Smooth muscle cell (in vitro differentiated cells): ENCODE measurements around the gene GOLGA6B. TPM values are rescaled to one million over a fixed set of nuclear protein-coding genes. Genes with fewer than 3 reads are reported as not detected.
"Not testable (repeated sequence)": the region's sequence is repeated elsewhere in the genome, so short reads cannot be mapped to it uniquely, and the experiment has no call there.

ENCODE experiments used
- DNase-seq: peaks from one replicate; lab custom pipeline; 2025; ENCODE audit not compliant: unreplicated experiment; lab: John Stamatoyannopoulos, UW
- H2AFZ ChIP-seq: fragments of 200-600 bp; sonication (generic); 2 replicates; pipeline ENCODE4 v1.6.0; 2016; ENCODE audit warnings: antibody characterized with exemption, low read depth, mild to moderate bottlenecking
- H3F3A ChIP-seq: fragments of 200-600 bp; sonication (generic); 2 replicates; pipeline ENCODE4 v1.6.0; 2017; ENCODE audit warnings: antibody characterized with exemption, low read depth
- H3K27ac ChIP-seq: fragments of 200-600 bp; sonication (generic); 2 replicates; pipeline ENCODE4 v1.5.1; 2016; ENCODE audit warnings: low read depth, mild to moderate bottlenecking
- H3K27me3 ChIP-seq: fragments of 200-600 bp; sonication (generic); 2 replicates; pipeline ENCODE4 v1.6.1; 2016; ENCODE audit warnings: low read depth, mild to moderate bottlenecking
- H3K36me3 ChIP-seq: fragments of 200-600 bp; sonication (generic); 2 replicates; pipeline ENCODE4 v1.5.1; 2016; ENCODE audit warnings: low read depth
- H3K4me1 ChIP-seq: fragments of 200-600 bp; sonication (generic); 2 replicates; pipeline ENCODE4 v1.5.1; 2016; ENCODE audit warnings: low read depth
- H3K4me2 ChIP-seq: fragments of 200-600 bp; sonication (generic); 2 replicates; pipeline ENCODE4 v1.6.0; 2016; ENCODE audit warnings: mild to moderate bottlenecking
- H3K4me3 ChIP-seq: fragments of 200-600 bp; sonication (generic); 2 replicates; pipeline ENCODE4 v1.5.1; 2016; ENCODE audit warnings: mild to moderate bottlenecking
- H3K79me2 ChIP-seq: fragments of 200-600 bp; sonication (generic); 2 replicates; pipeline ENCODE4 v1.6.0; 2016; ENCODE audit warnings: low read depth, mild to moderate bottlenecking
- H3K9ac ChIP-seq: fragments of 200-600 bp; sonication (generic); 2 replicates; pipeline ENCODE4 v1.6.0; 2016; ENCODE audit warnings: low read depth
- H3K9me3 ChIP-seq: fragments of 200-600 bp; sonication (generic); replicated peaks from 2 replicates; pipeline ENCODE4 v1.5.1; 2016; ENCODE audit warnings: low read depth
- H4K20me1 ChIP-seq: fragments of 200-600 bp; sonication (generic); 2 replicates; pipeline ENCODE4 v1.6.0; 2016; ENCODE audit warnings: low read depth
- CTCF ChIP-seq: fragments of 200-600 bp; sonication (generic); IDR thresholded peaks from 2 replicates; pipeline ENCODE4 v1.5.1; 2017; ENCODE audit warnings: borderline replicate concordance, mild to moderate bottlenecking, antibody characterized with exemption; ENCODE audit not compliant: insufficient read depth, poor library complexity, severe bottlenecking
- WGBS: methylation state at CpG from one replicate; pipeline ENCODE4 v1.1.7; 2016; ENCODE audit warnings: low lambda C conversion rate; 5-methylcytosine and 5-hydroxymethylcytosine counted together
- polyA plus RNA-seq: library from polyadenylated mRNA; unstranded; fragments of >200 nt; fragmentation: Nextera tagmentation; extraction: Ambion mirVana; gene quantifications from 2 replicates; pipeline ENCODE4 v1.2.1, GENCODE V29; 2016
- total RNA-seq: library from RNA; depleted of rRNA; stranded (reverse); fragments of >200 nt; gene quantifications from 2 replicates; pipeline ENCODE4 v1.2.3, GENCODE V29; 2014

The GOLGA6B gene
- total RNA-seq, result not detected in 2 replicates
- polyA plus RNA-seq, result not detected in 2 replicates

GRCh38 chr15:72654397-72654796, at the start of gene GOLGA6B:
Gene GOLGA6B (plus strand): TSS chr15:72654697. CDS start chr15:72654738, 41 bp downstream.
- not testable (repeated sequence) for H3K36me3 ChIP-seq, H3F3A ChIP-seq, H2AFZ ChIP-seq, H3K4me2 ChIP-seq, H3K27me3 ChIP-seq, DNase-seq, H3K9me3 ChIP-seq, H4K20me1 ChIP-seq, H3K4me3 ChIP-seq, H3K9ac ChIP-seq, H3K27ac ChIP-seq, H3K4me1 ChIP-seq, H3K79me2 ChIP-seq
- WGBS, result no CpG with 5 or more reads among the region's 7 CpGs

- no peak for DNase-seq
- Histone ChIP-seq H2AFZ (no peak overlapping the region), H3K27me3 (no peaks in the 10 kb centered on the region), H3F3A (no peaks in the 10 kb centered on the region), H3K79me2 (no peaks in the 10 kb centered on the region), H3K9me3 (no peaks in the 10 kb centered on the region), H3K27ac (no peak overlapping the region), H4K20me1 (no peaks in the 10 kb centered on the region), H3K4me2 (no peak overlapping the region), H3K9ac (no peak overlapping the region), H3K4me3 (no peak overlapping the region), H3K36me3 (no peaks in the 10 kb centered on the region), H3K4me1 (no peaks in the 10 kb centered on the region)
- no peak for TF ChIP-seq CTCF
- 63% methylated on average over 4 of the region's 4 CpGs for WGBS
These were observed 49.7 kb upstream of the GOLGA6B start for GRCh38 chr15:72604794-72605193.

GRCh38 chr15:72608084-72608483, 46.4 kb upstream of the GOLGA6B start:
- H3F3A ChIP-seq, H4K20me1 ChIP-seq, H3K4me2 ChIP-seq, H3K27me3 ChIP-seq, H3K4me1 ChIP-seq, H3K36me3 ChIP-seq, H3K4me3 ChIP-seq, DNase-seq, H2AFZ ChIP-seq, H3K79me2 ChIP-seq, H3K9ac ChIP-seq, H3K27ac ChIP-seq, H3K9me3 ChIP-seq: not testable (repeated sequence)
- WGBS, result 85% methylated on average over 3 of the region's 3 CpGs

GRCh38 chr15:72609862-72610261, 44.6 kb upstream of the GOLGA6B start:
- Histone ChIP-seq H3F3A (no peaks in the 10 kb centered on the region), H3K4me3 (no peak overlapping the region), H3K4me2 (no peak overlapping the region), H3K27me3 (no peaks in the 10 kb centered on the region), H3K79me2 (no peaks in the 10 kb centered on the region), H3K36me3 (no peaks in the 10 kb centered on the region), H4K20me1 (no peaks in the 10 kb centered on the region), H3K9me3 (no peaks in the 10 kb centered on the region), H2AFZ (no peak overlapping the region), H3K9ac (no peak overlapping the region), H3K4me1 (no peaks in the 10 kb centered on the region), H3K27ac (no peak overlapping the region)
- WGBS, result 89% methylated on average over 8 of the region's 8 CpGs
- no peak for TF ChIP-seq CTCF
- no peak for DNase-seq

- not testable (repeated sequence) for H3F3A ChIP-seq, DNase-seq, H3K9ac ChIP-seq, H4K20me1 ChIP-seq, H3K79me2 ChIP-seq, H3K9me3 ChIP-seq, H3K4me1 ChIP-seq, H3K27me3 ChIP-seq, H3K36me3 ChIP-seq, H3K27ac ChIP-seq, H2AFZ ChIP-seq, H3K4me3 ChIP-seq, H3K4me2 ChIP-seq
- 94% methylated on average over 3 of the region's 3 CpGs for whole genome bisulfite sequencing
These were observed 42.2 kb upstream of the GOLGA6B start for GRCh38 chr15:72612324-72612723.
